ENCODE data around the gene CNOT10. TPM values are rescaled to one million over a fixed set of nuclear protein-coding genes. Genes with fewer than 3 reads are reported as not detected.
"Not testable (repeated sequence)": the region's sequence is repeated elsewhere in the genome, so short reads cannot be mapped to it uniquely, and the experiment has no call there.

CNOT10 gene
- total and polyA plus RNA-seq, 3 experiments from 2014 or later = 29.4 to 63.1 (median 54.9) TPM

DNA sequence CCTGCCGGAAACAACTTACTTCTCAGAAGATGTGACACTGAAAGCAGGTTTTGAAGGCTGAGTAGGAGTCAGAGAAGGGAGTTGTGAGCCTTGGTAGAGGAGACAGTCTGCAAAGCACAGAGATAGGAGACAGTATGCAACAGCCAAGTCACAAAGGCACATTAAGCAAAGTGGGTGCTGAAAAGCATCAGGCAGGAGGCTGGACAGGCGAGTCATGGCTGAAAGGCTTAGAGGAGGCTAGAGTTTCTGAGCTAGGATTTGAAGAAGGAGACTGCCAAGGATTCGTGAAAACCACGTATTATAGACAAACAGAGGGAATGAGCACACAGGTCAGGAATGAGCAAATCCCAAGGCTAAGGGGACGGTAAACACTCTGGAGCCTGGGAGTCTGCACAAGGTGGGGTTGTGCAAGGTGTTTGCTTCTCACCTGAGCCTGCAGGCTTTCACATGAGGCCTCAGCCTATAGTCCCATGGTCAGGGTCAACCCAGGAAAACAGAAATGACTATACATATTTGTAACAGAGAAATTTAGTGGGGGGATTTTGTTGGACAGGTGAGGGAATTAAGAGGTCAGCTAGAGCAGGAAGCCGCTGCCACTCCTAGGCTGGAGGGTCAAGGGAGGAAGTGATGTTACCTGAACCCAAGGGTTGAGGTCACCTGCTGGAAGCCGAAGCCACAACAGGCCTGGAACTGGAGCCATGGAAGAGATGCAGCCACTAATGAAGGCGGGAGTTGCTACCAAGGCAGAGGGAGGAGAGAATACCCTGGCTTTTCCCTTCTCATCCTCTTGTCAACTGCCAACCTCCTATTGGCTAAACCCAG is 109.7 kb downstream of the CNOT10 start:
- Histone ChIP-seq H3K4me1 (ENCODE audit: insufficient read depth, low read length) (no peaks in the 10 kb centered on the region), H3K4me3 (ENCODE audit: low read length) (no peak overlapping the region), H3K36me3 (ENCODE audit: insufficient read depth, low read length) (no peaks in the 10 kb centered on the region), H3K9me3 (ENCODE audit: low read length) (no peaks in the 10 kb centered on the region), H3K27ac (ENCODE audit: low read depth, low read length) (no peak overlapping the region), H3K27me3 (ENCODE audit: insufficient read depth, low read length, poor library complexity, severe bottlenecking) (no peaks in the 10 kb centered on the region)
- H3K4me3 Mint-ChIP-seq = no peak overlapping the region
- peaks cover 4 to 10% of the 10 kb centered on the region in 2 donors for H3K27me3 Mint-ChIP-seq
- ChIA-PET CTCF (no interaction called here), POLR2A (no interaction called here)
- H3K27ac Mint-ChIP-seq = no peak overlapping the region
- DNase-seq = no peak
- H3K9me3 Mint-ChIP-seq = no peaks in the 10 kb centered on the region
- no peaks in the 10 kb centered on the region for H3K36me3 Mint-ChIP-seq
- H3K4me1 Mint-ChIP-seq = no peaks in the 10 kb centered on the region

- H3K9me3 ChIP-seq (ENCODE audit: low read length); DNase-seq; H3K27ac ChIP-seq (ENCODE audit: low read depth, low read length); H3K4me1 Mint-ChIP-seq; H3K36me3 Mint-ChIP-seq; H3K27me3 Mint-ChIP-seq; H3K27ac Mint-ChIP-seq; H3K4me3 Mint-ChIP-seq; H3K4me3 ChIP-seq (ENCODE audit: low read length); POLR2A ChIA-PET; H3K4me1 ChIP-seq (ENCODE audit: insufficient read depth, low read length); H3K36me3 ChIP-seq (ENCODE audit: insufficient read depth, low read length); H3K27me3 ChIP-seq (ENCODE audit: insufficient read depth, low read length, poor library complexity, severe bottlenecking); CTCF ChIA-PET; H3K9me3 Mint-ChIP-seq: not testable (repeated sequence)
Measured at GRCh38 chr3:32796384-32796950, 111.5 kb downstream of the CNOT10 start.

DNA sequence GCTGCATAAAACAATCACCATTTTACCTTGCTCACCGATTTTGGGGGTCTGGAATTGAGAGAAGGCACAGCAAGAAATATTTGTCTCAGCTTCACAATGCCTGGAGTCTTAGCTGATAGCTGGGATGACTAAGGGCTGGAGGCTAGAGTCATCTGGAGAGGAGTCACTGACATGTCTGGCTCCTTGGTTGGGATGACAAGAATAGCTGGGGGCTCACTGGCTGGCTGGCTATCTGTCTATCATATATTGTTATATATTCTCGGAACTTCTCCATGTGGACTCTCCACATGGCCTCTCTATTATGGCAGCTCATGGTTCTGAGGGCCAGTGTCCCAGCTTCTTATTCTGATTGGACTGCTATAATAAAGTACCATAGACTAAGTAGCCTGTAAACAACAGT is 112.8 kb downstream of the CNOT10 start:
- no peak overlapping the region for H3K27ac Mint-ChIP-seq
- no peak overlapping the region for H3K4me3 Mint-ChIP-seq
- Histone ChIP-seq H3K27me3 (ENCODE audit: insufficient read depth, low read length, poor library complexity, severe bottlenecking) (no peaks in the 10 kb centered on the region), H3K36me3 (ENCODE audit: insufficient read depth, low read length) (no peaks in the 10 kb centered on the region), H3K27ac (ENCODE audit: low read depth, low read length) (no peak overlapping the region), H3K4me3 (ENCODE audit: low read length) (no peak overlapping the region), H3K4me1 (ENCODE audit: insufficient read depth, low read length) (no peaks in the 10 kb centered on the region), H3K9me3 (ENCODE audit: low read length) (no peaks in the 10 kb centered on the region)
- POLR2A ChIA-PET = no interaction called here
- peaks cover 0 to 2% (median 0%) of the 10 kb centered on the region in 5 donors for H3K9me3 Mint-ChIP-seq
- DNase-seq = no peak
- H3K36me3 Mint-ChIP-seq = no peaks in the 10 kb centered on the region
- CTCF ChIA-PET = no interaction called here
- no peaks in the 10 kb centered on the region for H3K4me1 Mint-ChIP-seq
- peaks cover 6 to 10% of the 10 kb centered on the region in 2 donors for H3K27me3 Mint-ChIP-seq

DNA sequence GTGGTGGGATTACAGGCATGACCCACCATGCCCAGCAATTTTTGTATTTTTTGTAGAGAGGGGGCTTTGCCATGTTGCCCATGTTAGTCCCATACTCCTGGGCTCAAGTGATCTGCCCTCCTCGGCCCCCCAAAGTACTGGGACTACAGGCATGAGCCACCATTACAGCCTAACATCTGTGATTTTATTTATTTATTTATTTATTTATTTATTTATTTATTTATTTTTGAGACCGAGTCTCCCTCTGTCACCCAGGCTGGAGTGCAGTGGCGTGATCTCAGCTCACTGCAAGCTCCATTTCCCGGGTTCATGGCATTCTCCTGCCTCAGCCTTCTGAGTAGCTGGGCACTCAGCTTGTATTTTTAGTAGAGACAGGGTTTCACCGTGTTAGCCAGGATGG is 116.5 kb downstream of the CNOT10 start:
- CTCF ChIA-PET, H3K4me3 Mint-ChIP-seq: not testable (repeated sequence)

GRCh38 chr3:32813180-32813579 is 128.2 kb downstream of the CNOT10 start:
- H3K27me3 Mint-ChIP-seq = peaks cover 19 to 27% of the 10 kb centered on the region in 2 donors
- H3K4me1 Mint-ChIP-seq = peaks cover 5 to 28% (median 11%) of the 10 kb centered on the region in 3 donors
- H3K27ac Mint-ChIP-seq = no peak overlapping the region
- H3K27me3 ChIP-seq (ENCODE audit: insufficient read depth, low read length, poor library complexity, severe bottlenecking) = peaks cover 6% of the 10 kb centered on the region
- H3K9me3 Mint-ChIP-seq = no peaks in the 10 kb centered on the region
- no peaks in the 10 kb centered on the region for H3K36me3 Mint-ChIP-seq
- H3K4me1 ChIP-seq (ENCODE audit: insufficient read depth, low read length) = no peaks in the 10 kb centered on the region
- CTCF ChIA-PET = no interaction called here
- no peaks in the 10 kb centered on the region for H3K36me3 ChIP-seq (ENCODE audit: insufficient read depth, low read length)
- POLR2A ChIA-PET = no interaction called here
- no peak overlapping the region for H3K27ac ChIP-seq (ENCODE audit: low read depth, low read length)
- H3K4me3 ChIP-seq (ENCODE audit: low read length) = no peak overlapping the region
- DNase-seq = no peak
- H3K4me3 Mint-ChIP-seq = no peak overlapping the region
- no peaks in the 10 kb centered on the region for H3K9me3 ChIP-seq (ENCODE audit: low read length)

More for the DNA sequence above, 116.5 kb downstream of the CNOT10 start:
- POLR2A ChIA-PET; H3K27ac ChIP-seq (ENCODE audit: low read depth, low read length); H3K36me3 ChIP-seq (ENCODE audit: insufficient read depth, low read length); H3K9me3 ChIP-seq (ENCODE audit: low read length); H3K27me3 Mint-ChIP-seq; H3K36me3 Mint-ChIP-seq; H3K27ac Mint-ChIP-seq; H3K9me3 Mint-ChIP-seq; H3K4me1 ChIP-seq (ENCODE audit: insufficient read depth, low read length); H3K4me3 ChIP-seq (ENCODE audit: low read length); H3K4me1 Mint-ChIP-seq; H3K27me3 ChIP-seq (ENCODE audit: insufficient read depth, low read length, poor library complexity, severe bottlenecking); DNase-seq: not testable (repeated sequence)

- Histone ChIP-seq H3K4me1 (ENCODE audit: insufficient read depth, low read length) (no peaks in the 10 kb centered on the region), H3K4me3 (ENCODE audit: low read length) (no peak overlapping the region), H3K9me3 (ENCODE audit: low read length) (no peaks in the 10 kb centered on the region), H3K27me3 (ENCODE audit: insufficient read depth, low read length, poor library complexity, severe bottlenecking) (peaks cover 11% of the 10 kb centered on the region), H3K36me3 (ENCODE audit: insufficient read depth, low read length) (no peaks in the 10 kb centered on the region), H3K27ac (ENCODE audit: low read depth, low read length) (no peak overlapping the region)
- Mint-ChIP-seq H3K4me3 (no peak overlapping the region), H3K4me1 (peaks cover 12 to 37% (median 18%) of the 10 kb centered on the region in 3 donors), H3K27me3 (peaks cover 23 to 33% of the 10 kb centered on the region in 2 donors), H3K36me3 (no peaks in the 10 kb centered on the region), H3K27ac (no peak overlapping the region), H3K9me3 (no peaks in the 10 kb centered on the region)
- no peak for DNase-seq
- ChIA-PET CTCF (no interaction called here), POLR2A (interaction anchor here (0.6 kb wide), 1 partner anchor 68 kb away, joined by 7 read pairs; no protein-coding TSS in a partner anchor)
Measured at GRCh38 chr3:32814361-32814760, 129.4 kb downstream of the CNOT10 start.

DNA sequence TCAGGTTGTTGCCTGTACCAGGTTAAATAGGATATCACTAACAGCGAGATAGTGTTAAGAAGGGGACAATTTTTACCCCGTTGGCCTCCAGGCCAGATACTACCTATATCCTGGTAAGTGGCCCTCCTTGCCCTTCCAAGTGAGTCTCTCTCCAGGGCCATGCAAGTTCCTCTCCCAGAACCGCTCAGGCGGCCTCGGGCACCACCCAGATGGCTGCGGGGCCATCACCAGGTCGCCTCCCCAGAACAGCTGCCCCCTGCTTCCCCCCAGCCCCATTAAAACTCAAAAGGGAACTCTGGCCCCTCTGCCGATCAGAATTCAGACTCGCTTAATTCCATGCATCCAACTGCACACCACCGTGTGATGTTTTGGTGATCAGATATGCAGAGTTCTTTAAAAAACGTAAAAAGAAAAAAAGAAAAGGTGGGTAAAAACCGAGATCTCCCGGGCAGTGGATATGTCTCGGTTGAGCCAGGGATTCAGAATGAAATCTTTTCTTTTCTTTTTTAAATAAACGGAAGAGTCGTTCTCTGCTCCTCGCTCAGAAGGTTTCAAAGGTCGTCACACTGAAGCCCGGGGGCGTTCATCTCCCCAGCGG is 131.0 kb downstream of the CNOT10 start:
- peaks cover 34 to 43% of the 10 kb centered on the region in 2 donors for H3K27me3 Mint-ChIP-seq
- no peak overlapping the region for H3K4me3 ChIP-seq (ENCODE audit: low read length)
- no peaks in the 10 kb centered on the region for H3K36me3 ChIP-seq (ENCODE audit: insufficient read depth, low read length)
- peaks cover 12 to 37% (median 19%) of the 10 kb centered on the region in 3 donors for H3K4me1 Mint-ChIP-seq
- H3K9me3 Mint-ChIP-seq = no peaks in the 10 kb centered on the region
- H3K4me3 Mint-ChIP-seq = peak overlapping the region in 6 of 7 donors; percentile 9 to 65 (median 47)
- no peak for DNase-seq
- H3K27me3 ChIP-seq (ENCODE audit: insufficient read depth, low read length, poor library complexity, severe bottlenecking) = peaks cover 12% of the 10 kb centered on the region
- H3K9me3 ChIP-seq (ENCODE audit: low read length) = no peaks in the 10 kb centered on the region
- H3K27ac Mint-ChIP-seq = no peak overlapping the region
- ChIA-PET CTCF (no interaction called here), POLR2A (no interaction called here)
- no peaks in the 10 kb centered on the region for H3K4me1 ChIP-seq (ENCODE audit: insufficient read depth, low read length)
- H3K36me3 Mint-ChIP-seq = no peaks in the 10 kb centered on the region
- no peak overlapping the region for H3K27ac ChIP-seq (ENCODE audit: low read depth, low read length)

- DNase-seq = no peak
- H3K4me1 Mint-ChIP-seq = peaks cover 12 to 37% (median 19%) of the 10 kb centered on the region in 3 donors
- no peaks in the 10 kb centered on the region for H3K9me3 Mint-ChIP-seq
- no peak overlapping the region for H3K27ac Mint-ChIP-seq
- Histone ChIP-seq H3K27me3 (ENCODE audit: insufficient read depth, low read length, poor library complexity, severe bottlenecking) (peaks cover 12% of the 10 kb centered on the region), H3K36me3 (ENCODE audit: insufficient read depth, low read length) (no peaks in the 10 kb centered on the region), H3K4me1 (ENCODE audit: insufficient read depth, low read length) (no peaks in the 10 kb centered on the region), H3K27ac (ENCODE audit: low read depth, low read length) (no peak overlapping the region), H3K4me3 (ENCODE audit: low read length) (no peak overlapping the region), H3K9me3 (ENCODE audit: low read length) (no peaks in the 10 kb centered on the region)
- H3K36me3 Mint-ChIP-seq = no peaks in the 10 kb centered on the region
- ChIA-PET POLR2A (no interaction called here), CTCF (no interaction called here)
- peak overlapping the region in 6 of 7 donors; percentile 19 to 63 (median 52) for H3K4me3 Mint-ChIP-seq
- H3K27me3 Mint-ChIP-seq = peaks cover 34 to 45% of the 10 kb centered on the region in 2 donors
Measured at GRCh38 chr3:32816439-32817256, 131.7 kb downstream of the CNOT10 start.

All from CD8-positive, alpha-beta memory T cell (primary cell).